HCT116 (cell line): ENCODE results near the gene SCN4B. TPM values are rescaled to one million over a fixed set of nuclear protein-coding genes. Genes with fewer than 3 reads are reported as not detected.
"Not testable (repeated sequence)": the region's sequence is repeated elsewhere in the genome, so short reads cannot be mapped to it uniquely, and the experiment has no call there.

Source experiments
- ATAC-seq: fragments of 200-7000 bp; cut with Tn5 transposase; 2 replicates; pipeline ENCODE4 v1.9.1; 2020; ENCODE audit warnings: mild to moderate bottlenecking, moderate library complexity
- BruUV-seq: library from RNA; stranded (reverse); fragments of 400-500 nt; replicated peaks from 2 replicates; lab custom pipeline; 2021; lab: Mats Ljungman, UMichigan
- CTCF ChIA-PET: fragments of 300-600 bp; sonication (Branson Sonifier 250); formaldehyde crosslinking; loops from one replicate; lab custom pipeline; 2021; ENCODE audit warnings: antibody characterized with exemption; lab: Charles Lee
- POLR2A ChIA-PET: fragments of 300-600, 350-600 bp; sonication (Branson Sonifier 250); formaldehyde crosslinking; loops from one replicate; lab custom pipeline; 2021; ENCODE audit warnings: antibody characterized with exemption; lab: Charles Lee
- RAD21 ChIA-PET, 2 experiments: fragments of 300-600 bp; sonication (Branson Sonifier 250); formaldehyde crosslinking; loops; one replicate each; lab custom pipeline; 2023; ENCODE audit warnings: low total read pairs in 2 of 2; ENCODE audit not compliant: uncharacterized antibody in 2 of 2, unreplicated experiment in 2 of 2, low non-redundant PET in 1 of 2; lab: Charles Lee
- DNase-seq: peaks from one replicate; pipeline ENCODE4 v3.0.0-alpha.2; 2010; ENCODE audit warnings: low read depth, low spot score
- H2AFZ ChIP-seq: fragments of 200-600 bp; shearing (Covaris generic), sonication (generic); 2 replicates; pipeline ENCODE4 v1.6.1; 2017; ENCODE audit warnings: low read depth, mixed run types, mixed read lengths, antibody characterized with exemption, low read length; ENCODE audit not compliant: poor library complexity, severe bottlenecking
- H3K27ac ChIP-seq: 2 replicates; pipeline ENCODE4 v1.5.1; 2012; ENCODE audit warnings: low read depth, low read length
- H3K27me3 ChIP-seq: fragments of 200-600 bp; sonication (generic); 2 replicates; pipeline ENCODE4 v1.6.1; 2016; ENCODE audit warnings: mixed run types, low read length, mixed read lengths; ENCODE audit not compliant: insufficient read depth
- H3K36me3 ChIP-seq, 2 experiments: fragments of 200-500 bp in 1 of 2; fragments of 200-600 bp in 1 of 2; sonication (Bioruptor generic) in 1 of 2; sonication (generic) in 1 of 2; 2 replicates each; pipeline versions ENCODE4 v1.5.1 to v1.6.1; 2014 to 2016; ENCODE audit warnings: low read length in 2 of 2, inconsistent platforms in 1 of 2, mixed read lengths in 1 of 2, mixed run types in 1 of 2; ENCODE audit not compliant: insufficient read depth in 2 of 2, control insufficient read depth in 1 of 2
- H3K4me1 ChIP-seq, 2 experiments: fragments of 200-600 bp in 1 of 2; sonication (generic) in 1 of 2; 2 replicates each; pipeline versions ENCODE4 v1.5.1 to v1.6.1; 2012 to 2017; ENCODE audit warnings: low read length in 2 of 2, inconsistent platforms in 1 of 2, mild to moderate bottlenecking in 1 of 2, mixed read lengths in 1 of 2, mixed run types in 1 of 2, moderate library complexity in 1 of 2; ENCODE audit not compliant: insufficient read depth in 2 of 2, control insufficient read depth in 1 of 2
- H3K4me2 ChIP-seq: fragments of 200-600 bp; sonication (generic); 2 replicates; pipeline ENCODE4 v1.6.1; 2017; ENCODE audit warnings: mixed run types, low read length, mixed read lengths
- H3K4me3 ChIP-seq, 2 experiments: fragments of 200-600 bp in 1 of 2; sonication (generic) in 1 of 2; replicated peaks in 1 of 2; 2 replicates each; pipeline ENCODE4 v1.5.1; 2011 to 2016; ENCODE audit warnings: low read length in 2 of 2, control low read depth in 1 of 2, low read depth in 1 of 2, mild to moderate bottlenecking in 1 of 2, mixed read lengths in 1 of 2, mixed run types in 1 of 2
- H3K79me2 ChIP-seq: fragments of 200-600 bp; sonication (generic); 2 replicates; pipeline ENCODE4 v1.6.1; 2017; ENCODE audit warnings: mild to moderate bottlenecking, mixed run types, low read length, moderate library complexity, mixed read lengths; ENCODE audit not compliant: insufficient read depth
- H3K9ac ChIP-seq: fragments of 200-600 bp; sonication (generic); 2 replicates; pipeline ENCODE4 v1.6.1; 2016; ENCODE audit warnings: low read length, mixed read lengths
- H3K9me2 ChIP-seq: fragments of 200-600 bp; sonication (generic), shearing (Covaris generic); 2 replicates; pipeline ENCODE4 v1.6.1; 2017; ENCODE audit warnings: mixed run types, mild to moderate bottlenecking, moderate library complexity; ENCODE audit not compliant: insufficient read depth
- H3K9me3 ChIP-seq, 2 experiments: fragments of 200-500 bp in 1 of 2; fragments of 200-600 bp in 1 of 2; sonication (Bioruptor generic) in 1 of 2; sonication (generic) in 1 of 2; 2 replicates each; pipeline ENCODE4 v1.6.1; 2014 to 2017; ENCODE audit warnings: low read length in 2 of 2, mixed read lengths in 2 of 2, inconsistent platforms in 1 of 2, low read depth in 1 of 2, mild to moderate bottlenecking in 1 of 2, mixed run types in 1 of 2, moderate library complexity in 1 of 2; ENCODE audit not compliant: control insufficient read depth in 1 of 2, insufficient read depth in 1 of 2
- H4K20me1 ChIP-seq: fragments of 200-600 bp; sonication (generic), shearing (Covaris generic); 2 replicates; pipeline ENCODE4 v1.6.1; 2017; ENCODE audit warnings: mixed run types, mild to moderate bottlenecking, moderate library complexity; ENCODE audit not compliant: insufficient read depth
- CBX3 ChIP-seq: IDR thresholded peaks from 2 replicates; pipeline ENCODE4 v1.6.1; 2012; ENCODE audit warnings: low read depth
- ELF1 ChIP-seq: IDR thresholded peaks from 2 replicates; pipeline ENCODE4 v1.6.1; 2012; ENCODE audit warnings: low read depth, borderline replicate concordance
- EZH2phosphoT487 ChIP-seq: fragments of 200-600 bp; IDR thresholded peaks from 2 replicates; pipeline ENCODE4 v1.6.1; 2018; ENCODE audit warnings: antibody characterized with exemption, borderline replicate concordance
- FOSL1 ChIP-seq: IDR thresholded peaks from 2 replicates; pipeline ENCODE4 v1.6.1; 2012; ENCODE audit warnings: low read depth
- POLR2A ChIP-seq: IDR thresholded peaks from 2 replicates; pipeline ENCODE4 v1.7.0; 2011; ENCODE audit warnings: borderline replicate concordance; ENCODE audit not compliant: insufficient read depth, insufficient read length; ENCODE audit errors: extremely low read depth
- POLR2AphosphoS5 ChIP-seq: IDR thresholded peaks from 2 replicates; pipeline ENCODE4 v1.6.1; 2011; ENCODE audit warnings: mild to moderate bottlenecking, low read depth, low read length, moderate library complexity
- SIN3A ChIP-seq: IDR thresholded peaks from 2 replicates; pipeline ENCODE4 v1.6.1; 2012; ENCODE audit warnings: low read depth
- SP1 ChIP-seq: IDR thresholded peaks from 2 replicates; pipeline ENCODE4 v1.6.1; 2012; ENCODE audit warnings: low read depth
- SRF ChIP-seq: IDR thresholded peaks from 2 replicates; pipeline ENCODE4 v1.6.1; 2012; ENCODE audit warnings: low read depth
- TCF7L2 ChIP-seq: IDR thresholded peaks from 2 replicates; pipeline ENCODE4 v1.7.0; 2011; ENCODE audit warnings: borderline replicate concordance, inconsistent platforms; ENCODE audit not compliant: insufficient read depth, insufficient read length; ENCODE audit errors: extremely low read depth
- YY1 ChIP-seq: IDR thresholded peaks from 2 replicates; pipeline ENCODE4 v1.6.1; 2011; ENCODE audit warnings: low read length, low read depth, moderate library complexity, mild to moderate bottlenecking; ENCODE audit not compliant: insufficient replicate concordance; ENCODE audit errors: extremely low read depth
- ZFX ChIP-seq: fragments of 450-650 bp; IDR thresholded peaks from 2 replicates; pipeline ENCODE4 v1.6.1; 2017
- intact Hi-C: fragments of 100-400 bp; cut with micrococcal nuclease; formaldehyde crosslinking; loops from 2 replicates; pipeline ENCODE4 v1.10.0; 2022
- total RNA-seq: library from RNA; stranded (reverse); gene quantifications from one replicate; pipeline ENCODE4 v1.2.1, GENCODE V29; 2021; ENCODE audit not compliant: unreplicated experiment
- TF ChIP-seq, protein P1 (sequence below): IDR thresholded peaks from 2 replicates; pipeline ENCODE4 v1.6.1; 2012
- TF ChIP-seq, protein P2 (sequence below): IDR thresholded peaks from 2 replicates; pipeline ENCODE4 v1.6.1; 2011; ENCODE audit warnings: mild to moderate bottlenecking, low read length, moderate library complexity; ENCODE audit not compliant: insufficient replicate concordance; ENCODE audit errors: extremely low read depth

The SCN4B gene
- total RNA-seq, 1 experiment from 2014 or later: 0.32 TPM

DNA sequence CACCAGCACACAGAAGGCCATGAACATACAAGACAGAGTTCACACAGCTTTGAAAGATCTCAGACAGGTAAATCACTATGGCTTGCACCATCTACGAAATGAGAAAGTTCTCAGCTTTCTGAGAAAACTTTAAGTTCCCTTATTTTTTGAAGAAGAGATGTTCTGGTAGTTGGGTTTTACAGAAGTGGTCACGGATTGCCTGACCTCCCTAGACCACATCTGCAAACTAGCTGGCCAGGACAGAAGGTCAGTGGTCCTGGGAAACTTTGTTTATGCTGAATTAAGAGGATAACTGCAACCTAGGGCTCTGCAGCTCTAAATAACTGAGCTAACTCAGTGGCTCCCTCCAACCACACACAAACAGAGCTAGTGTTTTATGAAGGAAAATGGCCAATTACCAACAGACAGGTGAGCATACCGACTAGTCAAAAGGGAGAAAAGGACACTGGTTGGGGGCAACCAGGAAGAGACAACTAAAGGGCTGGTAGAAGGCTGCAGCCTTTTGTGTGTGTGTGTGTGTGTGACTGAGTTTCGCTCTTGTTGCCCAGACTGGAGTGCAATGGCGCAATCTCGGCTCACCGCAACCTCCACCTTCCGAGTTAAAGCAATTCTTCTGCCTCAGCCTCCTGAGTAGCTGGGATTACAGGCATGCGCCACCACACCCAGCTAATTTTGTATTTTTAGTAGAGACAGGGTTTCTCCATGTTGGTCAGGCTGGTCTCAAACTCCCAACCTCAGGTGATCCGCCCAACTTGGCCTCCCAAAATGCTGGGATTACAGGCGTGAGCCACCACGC lies 32.4 kb upstream of the SCN4B start:
- CTCF ChIA-PET: interaction anchor here (1.5 kb wide), 1 partner anchor 14 kb away, joined by 3 read pairs; no protein-coding TSS in a partner anchor
- intact Hi-C loops: no loop called here

DNA sequence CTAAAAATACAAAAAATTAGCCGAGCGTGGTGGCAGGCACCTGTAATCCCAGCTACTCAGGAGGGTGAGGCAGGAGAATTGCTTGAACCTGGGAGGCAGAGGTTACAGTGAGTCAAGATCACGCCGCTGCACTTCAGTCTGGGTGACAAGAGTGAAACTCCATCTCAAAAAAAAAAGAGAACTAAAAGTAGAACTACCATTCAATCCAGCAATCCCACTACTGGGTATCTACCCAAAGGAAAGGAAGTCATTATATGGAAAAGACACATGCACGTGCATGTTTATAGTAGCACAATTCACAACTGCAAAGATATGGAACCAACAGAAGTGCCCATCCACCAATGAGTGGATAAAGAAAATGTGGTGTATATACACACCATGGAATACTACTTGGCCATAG lies 31.1 kb upstream of the SCN4B start:
- POLR2A ChIA-PET, H4K20me1 ChIP-seq, ATAC-seq, H3K9ac ChIP-seq, H2AFZ ChIP-seq, H3K27me3 ChIP-seq, CTCF ChIA-PET, DNase-seq, H3K9me3 ChIP-seq, H3K36me3 ChIP-seq, H3K79me2 ChIP-seq, H3K4me3 ChIP-seq, intact Hi-C loops, H3K4me2 ChIP-seq, RAD21 ChIA-PET, BruUV-seq, H3K9me2 ChIP-seq, H3K27ac ChIP-seq: not testable (repeated sequence)
- peaks cover 6 to 12% of the 10 kb centered on the region in 2 experiments; a peak in 3 of 4 replicates for H3K4me1 ChIP-seq

More for the DNA sequence above, 32.4 kb upstream of the SCN4B start:
- DNase-seq (no peak), ATAC-seq (no peak)
- no peak overlapping the region for H3K4me2 ChIP-seq
- no peaks in the 10 kb centered on the region for H4K20me1 ChIP-seq
- no peak overlapping the region for H2AFZ ChIP-seq
- H3K27me3 ChIP-seq: no peaks in the 10 kb centered on the region
- H3K36me3 ChIP-seq: no peaks in the 10 kb centered on the region
- BruUV-seq: no TSS peak
- H3K4me3 ChIP-seq: no peak overlapping the region
- H3K79me2 ChIP-seq: no peaks in the 10 kb centered on the region
- H3K4me1 ChIP-seq: peaks cover 4 to 10% of the 10 kb centered on the region in 2 experiments; a peak in 3 of 4 replicates
- H3K9me3 ChIP-seq: no peaks in the 10 kb centered on the region
- RAD21 ChIA-PET: interaction anchor here in 1 of 2 experiments (0.6 kb wide), 1 partner anchor 11 kb away, joined by 3 read pairs; no protein-coding TSS in a partner anchor
- no peak overlapping the region for H3K9ac ChIP-seq
- TF ChIP-seq, protein P1, sequence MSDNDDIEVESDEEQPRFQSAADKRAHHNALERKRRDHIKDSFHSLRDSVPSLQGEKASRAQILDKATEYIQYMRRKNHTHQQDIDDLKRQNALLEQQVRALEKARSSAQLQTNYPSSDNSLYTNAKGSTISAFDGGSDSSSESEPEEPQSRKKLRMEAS: no peak
- no peak for TF ChIP-seq SP1
- no peak for TF ChIP-seq ZFX
- TF ChIP-seq EZH2phosphoT487: no peak
- no peak for TF ChIP-seq YY1
- TF ChIP-seq TCF7L2: no peak
- TF ChIP-seq SRF: no peak
- TF ChIP-seq ELF1: no peak
- TF ChIP-seq POLR2AphosphoS5: no peak
- TF ChIP-seq POLR2A: no peak
- TF ChIP-seq, protein P2, sequence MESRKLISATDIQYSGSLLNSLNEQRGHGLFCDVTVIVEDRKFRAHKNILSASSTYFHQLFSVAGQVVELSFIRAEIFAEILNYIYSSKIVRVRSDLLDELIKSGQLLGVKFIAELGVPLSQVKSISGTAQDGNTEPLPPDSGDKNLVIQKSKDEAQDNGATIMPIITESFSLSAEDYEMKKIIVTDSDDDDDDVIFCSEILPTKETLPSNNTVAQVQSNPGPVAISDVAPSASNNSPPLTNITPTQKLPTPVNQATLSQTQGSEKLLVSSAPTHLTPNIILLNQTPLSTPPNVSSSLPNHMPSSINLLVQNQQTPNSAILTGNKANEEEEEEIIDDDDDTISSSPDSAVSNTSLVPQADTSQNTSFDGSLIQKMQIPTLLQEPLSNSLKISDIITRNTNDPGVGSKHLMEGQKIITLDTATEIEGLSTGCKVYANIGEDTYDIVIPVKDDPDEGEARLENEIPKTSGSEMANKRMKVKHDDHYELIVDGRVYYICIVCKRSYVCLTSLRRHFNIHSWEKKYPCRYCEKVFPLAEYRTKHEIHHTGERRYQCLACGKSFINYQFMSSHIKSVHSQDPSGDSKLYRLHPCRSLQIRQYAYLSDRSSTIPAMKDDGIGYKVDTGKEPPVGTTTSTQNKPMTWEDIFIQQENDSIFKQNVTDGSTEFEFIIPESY: no peak
- no peak for TF ChIP-seq FOSL1
- TF ChIP-seq SIN3A: no peak
- no peak for TF ChIP-seq CBX3
- no peak overlapping the region for H3K27ac ChIP-seq
- POLR2A ChIA-PET: no interaction called here
- no peaks in the 10 kb centered on the region for H3K9me2 ChIP-seq
